Central memory CD4-positive, alpha-beta T cell (primary cell): Measurements from ENCODE around the gene WWP2.
"Not testable (repeated sequence)": the region's sequence is repeated elsewhere in the genome, so short reads cannot be mapped to it uniquely, and the experiment has no call there.

Experiments
- DNase-seq: peaks from one replicate; pipeline ENCODE4 v3.0.0; 2022

WWP2 gene

GRCh38 chr16:69951017-69951671 lies 189.0 kb downstream of the WWP2 start, which contains the start of gene CLEC18A:
TSS of gene CLEC18A (plus strand) at chr16:69951334. CDS start at chr16:69951367, 33 bp downstream.
- not testable (repeated sequence) for DNase-seq

GRCh38 chr16:69951672-69952031 lies 189.5 kb downstream of the WWP2 start:
- DNase-seq, result not testable (repeated sequence)

- DNase-seq, result not testable (repeated sequence)
These were observed 190.0 kb downstream of the WWP2 start for GRCh38 chr16:69952116-69952515.

GRCh38 chr16:69952572-69953355 lies 190.6 kb downstream of the WWP2 start:
- DNase-seq, result not testable (repeated sequence)

DNA sequence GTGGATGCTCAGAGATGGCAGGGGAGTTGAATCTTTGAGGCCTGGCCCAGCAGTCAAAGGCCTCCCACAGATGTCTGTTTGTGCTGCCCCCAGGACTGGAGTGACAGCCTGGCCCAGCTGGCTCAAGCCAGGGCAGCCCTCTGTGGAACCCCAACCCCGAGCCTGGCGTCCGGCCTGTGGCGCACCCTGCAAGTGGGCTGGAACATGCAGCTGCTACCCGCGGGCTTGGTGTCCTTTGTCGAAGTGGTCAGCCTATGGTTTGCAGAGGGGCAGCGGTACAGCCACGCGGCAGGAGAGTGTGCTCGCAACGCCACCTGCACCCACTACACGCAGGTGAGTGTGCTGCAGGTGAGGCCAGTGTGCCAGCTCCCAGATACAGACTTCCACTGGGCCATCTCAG lies 192.1 kb downstream of the WWP2 start:
- not testable (repeated sequence) for DNase-seq

- DNase-seq, result not testable (repeated sequence)
These were observed 201.2 kb downstream of the WWP2 start for GRCh38 chr16:69963312-69963711.

DNA sequence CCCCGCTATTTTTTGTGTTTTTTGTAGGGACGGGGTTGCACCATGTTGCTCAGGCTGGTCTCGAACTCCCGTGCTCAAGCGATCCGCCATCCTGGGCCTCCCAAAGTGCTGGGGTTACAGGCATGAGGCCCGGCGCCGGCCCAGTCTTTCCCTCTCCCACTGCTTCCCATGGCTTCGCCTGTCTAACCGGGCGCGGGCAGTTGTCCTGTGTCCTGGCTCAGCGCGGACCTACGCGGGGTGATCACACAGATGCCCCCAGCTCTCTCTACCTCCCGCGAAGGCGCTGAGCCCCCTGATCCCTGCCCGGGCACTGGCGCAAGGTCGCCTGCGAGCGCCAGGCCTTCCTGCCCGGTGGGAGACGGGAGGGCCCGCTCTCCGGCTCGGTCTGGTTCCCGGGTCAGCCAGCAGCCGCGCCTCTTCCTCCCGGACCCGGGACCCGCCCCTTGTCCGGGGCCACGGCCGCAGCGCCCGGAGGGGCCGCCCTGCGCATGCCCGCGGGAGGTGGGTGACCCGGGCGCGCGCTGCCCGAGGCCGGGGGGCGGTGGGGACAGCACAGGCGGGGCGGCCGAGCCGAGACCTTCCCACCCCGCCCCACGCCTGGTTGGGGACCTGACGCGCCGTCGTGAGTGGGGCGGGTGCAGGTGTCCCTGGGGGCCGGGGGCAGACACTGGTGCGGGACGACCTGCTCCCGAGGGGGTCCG lies 203.0 kb downstream of the WWP2 start:
- DNase-seq, result not testable (repeated sequence)

DNA sequence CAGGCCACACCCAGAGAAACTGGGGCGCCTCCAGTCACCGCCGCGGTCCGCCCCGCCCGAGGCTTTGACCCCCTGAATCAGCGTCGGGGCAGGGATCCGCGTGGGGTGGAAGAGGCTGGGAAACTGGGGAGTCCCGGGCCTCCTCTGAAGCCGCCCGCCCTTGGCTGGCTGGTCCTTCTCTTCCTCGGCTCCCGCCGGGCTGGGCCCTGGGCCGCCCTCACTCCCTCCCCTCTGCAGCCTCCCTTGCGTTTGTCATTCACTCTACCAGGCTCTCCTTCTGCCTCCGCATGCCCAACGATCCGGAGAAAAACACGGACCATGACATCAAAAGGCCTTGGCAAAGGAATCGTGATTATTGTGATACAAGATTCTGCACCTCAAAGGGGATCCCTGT lies 203.5 kb downstream of the WWP2 start:
- DNase-seq, result not testable (repeated sequence)

DNA sequence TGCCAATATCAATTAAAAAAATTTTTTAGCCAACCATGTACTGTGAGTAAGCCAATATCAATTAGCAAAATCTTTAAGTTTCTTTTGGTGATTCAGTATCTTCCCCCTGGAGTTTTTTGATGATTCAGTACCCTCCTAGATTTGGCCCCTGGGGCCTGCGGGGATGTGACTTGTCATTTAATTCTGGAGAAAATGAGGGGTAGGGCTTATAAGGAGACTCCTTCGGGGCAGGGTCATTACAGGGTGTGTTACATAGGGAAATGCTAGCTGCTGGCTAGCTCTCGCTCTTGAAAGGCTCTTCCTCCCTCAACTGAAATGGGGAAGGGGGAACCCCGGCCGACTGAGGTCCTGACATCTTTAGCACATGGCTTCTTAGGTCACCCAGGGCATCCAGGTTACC lies 205.6 kb downstream of the WWP2 start:
- DNase-seq, result not testable (repeated sequence)

DNA sequence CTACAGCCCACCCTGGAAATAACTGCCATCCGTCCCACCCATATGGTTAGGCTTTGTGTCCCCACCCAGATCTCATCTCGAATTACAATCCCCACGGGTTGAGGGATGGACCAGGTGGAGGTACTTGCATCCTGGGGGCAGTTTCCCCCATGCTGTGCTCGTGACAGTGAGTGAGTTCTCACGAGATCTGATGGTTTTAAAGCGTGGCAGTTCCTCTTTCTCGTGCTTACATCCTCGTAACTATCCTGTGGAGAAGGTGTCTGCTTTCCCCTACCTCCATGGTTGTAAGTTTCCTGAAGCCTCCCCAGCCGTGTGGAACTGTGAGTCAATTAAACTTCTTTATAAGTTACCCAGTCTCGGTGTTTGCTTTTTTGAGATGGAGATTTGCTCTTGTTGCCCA lies 206.0 kb downstream of the WWP2 start:
- not testable (repeated sequence) for DNase-seq

DNA sequence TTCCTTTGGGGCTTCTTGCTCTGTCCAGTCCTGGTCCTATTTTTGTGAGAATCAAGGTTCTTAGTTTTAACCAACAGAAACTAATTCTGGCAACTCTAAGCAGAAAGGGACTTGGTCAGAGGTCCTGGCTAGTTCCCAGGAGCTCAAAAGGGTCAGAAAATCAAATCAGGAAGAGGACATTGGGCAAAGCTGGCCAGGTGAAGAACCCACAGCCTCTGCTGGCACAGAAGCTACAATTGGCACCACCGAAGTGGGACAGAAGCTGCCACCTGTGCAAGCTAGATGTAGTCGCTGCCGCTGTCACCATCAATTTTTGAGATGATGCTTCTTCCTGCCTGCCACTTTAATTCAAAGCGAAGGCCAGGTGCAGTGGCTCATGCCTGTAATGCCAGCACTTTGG lies 207.5 kb downstream of the WWP2 start:
- not testable (repeated sequence) for DNase-seq

- DNase-seq, result not testable (repeated sequence)
These were observed 210.0 kb downstream of the WWP2 start for GRCh38 chr16:69972120-69972519.

GRCh38 chr16:69972935-69973334 lies 210.8 kb downstream of the WWP2 start:
- not testable (repeated sequence) for DNase-seq

GRCh38 chr16:69985196-69985595 lies 223.1 kb downstream of the WWP2 start:
- not testable (repeated sequence) for DNase-seq
